ENCODE measurements around the gene ACBD6.
"Not testable (repeated sequence)": the region's sequence is repeated elsewhere in the genome, so short reads cannot be mapped to it uniquely, and the experiment has no call there.

ACBD6 gene

DNA sequence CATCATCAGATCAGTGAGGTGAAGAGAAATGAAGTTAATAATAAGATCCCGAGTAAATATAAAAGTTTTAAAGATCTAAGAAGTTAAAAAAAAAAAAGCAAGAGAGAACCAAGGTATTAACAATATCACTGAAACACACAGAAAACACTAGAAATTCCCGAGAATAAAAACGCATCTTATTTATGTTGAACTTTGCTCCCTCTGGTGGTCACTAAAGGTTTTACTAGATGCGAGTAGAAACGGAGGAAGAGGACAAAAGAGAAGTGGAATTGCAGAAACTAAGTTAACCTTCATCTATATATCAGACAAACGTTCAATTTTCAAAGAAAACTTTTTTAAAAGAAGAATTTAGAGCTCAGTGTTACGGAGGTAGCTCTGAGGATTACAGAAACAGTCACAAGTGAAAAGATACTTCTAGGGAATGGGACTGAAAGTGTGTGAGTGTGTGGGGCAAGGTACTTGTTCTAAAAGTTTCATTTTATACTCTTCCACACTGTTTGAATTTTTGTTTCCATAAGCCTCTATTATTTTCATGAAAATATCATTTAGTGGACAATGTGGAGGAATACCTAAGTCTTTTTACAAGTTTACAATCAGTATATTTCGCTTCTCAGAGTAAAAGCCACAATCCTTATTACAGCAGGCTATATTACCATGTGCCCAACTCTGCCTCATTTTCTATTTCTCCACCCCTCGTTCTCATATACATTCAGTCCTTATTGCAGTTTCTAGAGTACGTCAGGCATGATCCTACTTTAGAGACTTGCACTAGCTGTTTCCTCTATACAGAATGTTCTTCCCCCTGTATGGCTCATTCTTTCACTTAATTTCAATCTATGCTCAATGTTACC, 19.7 kb downstream of the ACBD6 start:
- peak; percentile 83 for FAIRE-seq
- no peak for DNase-seq (ENCODE audit: insufficient read length)
- TF ChIP-seq POLR2AphosphoS5 (IDR thresholded peaks at IDR 0.05; ENCODE audit: low read depth, low read length) (no peak), POLR2A (IDR thresholded peaks at IDR 0.05; ENCODE audit: low read depth, low read length) (no peak), TAF1 (IDR thresholded peaks at IDR 0.05; ENCODE audit: borderline replicate concordance, low read depth, low read length) (no peak)

DNA sequence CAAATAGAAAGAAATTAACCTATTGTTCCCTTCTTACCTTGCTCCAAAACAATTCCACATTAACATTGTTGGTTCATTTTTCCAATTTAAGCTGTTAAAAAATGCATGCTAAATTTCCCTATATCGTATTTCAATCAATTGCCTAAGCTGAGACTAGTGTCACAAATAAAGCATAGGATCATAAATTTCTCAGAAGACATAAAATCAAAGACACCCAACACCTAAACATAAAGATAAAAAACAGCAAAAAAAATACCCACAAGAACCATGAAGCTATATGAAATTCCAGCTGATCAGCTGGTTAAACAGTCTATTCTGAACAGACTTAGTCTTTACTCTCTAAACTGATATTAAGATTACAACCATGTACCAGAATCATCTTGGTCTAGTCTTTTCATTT, 32.3 kb downstream of the ACBD6 start:
- DNase-seq (ENCODE audit: insufficient read length) (no peak), FAIRE-seq (no peak)
- no peak for TF ChIP-seq TAF1 (IDR thresholded peaks at IDR 0.05; ENCODE audit: borderline replicate concordance, low read depth, low read length)
- no peak for TF ChIP-seq POLR2A (IDR thresholded peaks at IDR 0.05; ENCODE audit: low read depth, low read length)
- no peak for TF ChIP-seq POLR2AphosphoS5 (IDR thresholded peaks at IDR 0.05; ENCODE audit: low read depth, low read length)

DNA sequence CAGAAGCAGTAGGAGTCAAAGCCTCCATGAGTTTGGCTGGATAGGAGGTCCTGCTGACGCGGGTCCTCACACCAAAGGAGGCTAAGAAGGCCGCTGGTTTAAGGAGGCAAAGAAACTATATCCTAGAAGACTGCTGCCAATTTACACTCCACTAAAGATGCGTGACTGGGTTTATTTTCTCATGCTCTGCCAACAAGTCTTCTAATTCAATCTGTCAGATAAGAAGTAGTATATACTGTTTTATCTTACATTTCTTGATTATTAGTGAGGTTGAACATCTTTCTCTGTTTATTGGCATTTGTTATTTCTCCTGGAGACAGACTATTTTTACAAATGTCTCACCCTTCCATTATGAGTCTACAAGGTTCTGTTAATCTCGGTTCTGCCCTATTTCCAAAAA, 34.1 kb downstream of the ACBD6 start:
- DNase-seq (ENCODE audit: insufficient read length) = no peak
- TF ChIP-seq POLR2AphosphoS5 (IDR thresholded peaks at IDR 0.05; ENCODE audit: low read depth, low read length) (no peak), POLR2A (IDR thresholded peaks at IDR 0.05; ENCODE audit: low read depth, low read length) (no peak), TAF1 (IDR thresholded peaks at IDR 0.05; ENCODE audit: borderline replicate concordance, low read depth, low read length) (no peak)
- FAIRE-seq = no peak

DNA sequence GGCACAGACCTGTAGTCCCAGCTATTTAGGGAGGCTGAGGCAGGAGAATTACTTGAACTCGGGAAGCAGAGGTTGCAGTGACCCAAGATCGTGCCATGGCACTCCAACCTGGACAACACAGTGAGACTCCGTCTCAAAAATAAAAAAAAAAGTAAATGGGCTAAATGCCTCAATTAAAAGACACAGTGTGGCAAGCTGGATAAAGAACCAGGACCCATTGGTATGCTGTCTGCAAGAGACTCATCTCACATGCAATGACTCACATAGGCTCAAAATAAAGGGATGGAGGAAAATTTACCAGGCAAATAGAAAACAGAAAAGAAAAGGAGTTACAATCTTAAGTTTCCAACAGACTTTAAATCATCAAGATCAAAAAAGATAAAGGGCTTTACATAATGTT, 40.3 kb downstream of the ACBD6 start:
- TF ChIP-seq POLR2A (IDR thresholded peaks at IDR 0.05; ENCODE audit: low read depth, low read length) (no peak), TAF1 (IDR thresholded peaks at IDR 0.05; ENCODE audit: borderline replicate concordance, low read depth, low read length) (no peak), POLR2AphosphoS5 (IDR thresholded peaks at IDR 0.05; ENCODE audit: low read depth, low read length) (no peak)
- FAIRE-seq (no peak), DNase-seq (ENCODE audit: insufficient read length) (no peak)

DNA sequence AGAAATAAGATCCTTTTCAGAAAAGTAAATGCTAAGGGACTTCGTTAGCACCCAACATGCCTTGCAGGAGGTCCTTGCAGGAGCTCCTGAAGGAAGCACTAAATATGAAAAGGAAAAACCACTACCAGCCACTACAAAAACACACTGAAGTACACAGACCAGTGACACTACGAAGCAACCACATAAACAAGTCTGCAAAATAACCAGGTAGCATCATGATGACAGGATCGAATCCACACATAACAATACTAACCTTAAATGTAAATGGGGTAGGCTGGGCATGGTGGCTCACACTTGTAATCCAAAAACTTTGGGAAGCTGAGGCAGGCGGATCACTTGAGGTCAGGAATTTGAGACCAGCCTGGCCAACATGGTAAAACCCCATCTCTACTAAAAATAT, 40.7 kb downstream of the ACBD6 start:
- not testable (repeated sequence) for DNase-seq (ENCODE audit: insufficient read length)
- peak; percentile 21 for FAIRE-seq

DNA sequence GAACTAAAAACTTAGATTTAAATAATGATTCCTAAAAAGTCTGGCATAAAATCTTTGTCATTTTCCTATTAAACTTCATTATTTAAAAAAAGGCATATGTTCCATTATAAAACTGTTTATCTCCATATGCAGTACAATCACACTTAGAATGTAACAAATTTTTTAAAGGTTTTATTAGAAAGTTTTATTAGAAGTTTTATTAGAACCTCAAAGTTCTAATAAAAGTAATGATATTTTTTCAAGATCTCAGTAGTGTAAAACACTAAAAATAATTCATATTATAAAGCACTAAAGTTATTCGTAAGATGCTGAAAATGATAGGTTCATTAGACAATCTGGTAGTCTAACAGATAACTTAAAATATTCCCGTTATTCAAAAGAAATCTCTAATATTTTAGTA, 43.6 kb downstream of the ACBD6 start:
- no peak for FAIRE-seq
- DNase-seq (ENCODE audit: insufficient read length) = no peak
- TF ChIP-seq TAF1 (IDR thresholded peaks at IDR 0.05; ENCODE audit: borderline replicate concordance, low read depth, low read length) = no peak
- no peak for TF ChIP-seq POLR2AphosphoS5 (IDR thresholded peaks at IDR 0.05; ENCODE audit: low read depth, low read length)
- TF ChIP-seq POLR2A (IDR thresholded peaks at IDR 0.05; ENCODE audit: low read depth, low read length) = no peak

DNA sequence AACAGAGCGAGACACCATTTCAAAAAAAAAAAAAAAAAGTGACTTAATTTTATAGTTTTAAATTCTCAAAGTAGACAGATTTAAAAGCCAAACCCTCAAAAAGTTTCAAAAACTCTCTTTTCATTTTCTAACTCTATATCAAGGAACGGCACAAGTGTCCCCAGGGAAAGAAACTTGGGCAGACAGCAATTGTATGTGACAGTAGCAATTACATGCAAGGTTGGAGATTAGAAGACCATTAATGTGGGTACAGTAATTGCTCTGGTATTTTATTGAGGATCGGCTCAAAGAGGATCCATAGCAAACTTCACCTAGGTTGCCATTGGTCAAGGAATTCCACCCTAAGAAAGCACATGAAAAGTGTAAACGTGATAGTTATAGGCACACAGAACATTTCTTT, 46.2 kb downstream of the ACBD6 start:
- DNase-seq (ENCODE audit: insufficient read length) (no peak), FAIRE-seq (no peak)
- TF ChIP-seq POLR2AphosphoS5 (IDR thresholded peaks at IDR 0.05; ENCODE audit: low read depth, low read length) = no peak
- TF ChIP-seq TAF1 (IDR thresholded peaks at IDR 0.05; ENCODE audit: borderline replicate concordance, low read depth, low read length) = no peak
- no peak for TF ChIP-seq POLR2A (IDR thresholded peaks at IDR 0.05; ENCODE audit: low read depth, low read length)

DNA sequence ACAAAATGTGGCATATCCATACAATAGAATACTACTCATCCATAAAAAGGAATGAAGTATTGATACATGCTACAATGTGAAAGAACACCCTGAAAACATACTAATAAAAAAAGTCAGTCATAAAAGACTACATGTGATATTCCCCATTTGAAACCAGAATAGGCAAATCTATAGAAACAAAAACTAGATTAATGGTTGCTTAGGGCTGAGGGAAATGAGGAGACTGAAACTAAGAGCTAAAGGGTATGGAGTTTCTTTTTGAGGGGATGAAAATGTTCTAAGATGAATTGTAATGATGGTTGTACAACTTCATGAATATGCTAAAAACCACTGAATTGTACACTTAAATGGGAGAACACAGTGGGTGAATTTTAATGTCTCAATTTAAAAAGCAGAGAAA, 50.9 kb downstream of the ACBD6 start:
- TF ChIP-seq TAF1 (IDR thresholded peaks at IDR 0.05; ENCODE audit: borderline replicate concordance, low read depth, low read length) = no peak
- no peak for TF ChIP-seq POLR2AphosphoS5 (IDR thresholded peaks at IDR 0.05; ENCODE audit: low read depth, low read length)
- no peak for TF ChIP-seq POLR2A (IDR thresholded peaks at IDR 0.05; ENCODE audit: low read depth, low read length)
- no peak for FAIRE-seq
- DNase-seq (ENCODE audit: insufficient read length) = no peak

DNA sequence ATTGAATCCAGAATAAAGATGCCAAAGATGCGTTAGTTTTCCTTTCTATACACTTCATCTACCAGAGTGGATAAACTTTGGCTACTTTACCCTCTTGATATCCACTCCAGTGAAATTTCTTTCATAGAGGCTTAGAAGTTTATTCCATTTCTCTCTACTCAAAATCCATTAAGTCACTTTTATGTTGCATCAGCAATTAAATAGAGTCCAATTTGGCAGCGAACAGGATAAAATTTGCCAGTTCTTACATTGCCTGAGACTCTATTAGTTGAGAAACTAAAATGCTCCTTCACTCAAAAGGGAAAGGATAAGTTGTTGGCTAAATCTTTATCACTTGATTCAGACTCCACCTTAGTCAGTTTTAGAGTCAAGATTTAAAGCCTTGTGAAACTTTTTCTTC, 57.9 kb downstream of the ACBD6 start:
- FAIRE-seq = no peak
- no peak for TF ChIP-seq POLR2A (IDR thresholded peaks at IDR 0.05; ENCODE audit: low read depth, low read length)
- TF ChIP-seq TAF1 (IDR thresholded peaks at IDR 0.05; ENCODE audit: borderline replicate concordance, low read depth, low read length) = no peak
- no peak for TF ChIP-seq POLR2AphosphoS5 (IDR thresholded peaks at IDR 0.05; ENCODE audit: low read depth, low read length)
- no peak for DNase-seq (ENCODE audit: insufficient read length)

DNA sequence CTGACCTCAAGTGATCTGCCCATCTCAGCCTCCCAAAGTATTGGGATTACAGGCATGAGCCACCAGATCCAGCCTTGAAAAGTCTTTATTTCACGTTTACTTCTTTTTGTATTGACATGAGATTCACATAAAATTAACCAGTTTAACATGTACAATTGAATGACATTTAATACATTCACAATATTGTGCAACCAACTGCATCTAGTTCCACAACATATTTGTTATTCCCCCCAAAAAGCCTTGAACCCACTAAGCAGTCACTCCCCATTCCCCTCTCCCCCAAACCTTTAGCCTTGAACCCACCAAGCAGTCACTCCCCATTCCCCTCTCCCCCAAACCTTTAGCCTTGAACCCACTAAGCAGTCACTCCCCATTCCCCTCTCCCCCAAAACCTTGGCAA, 62.0 kb downstream of the ACBD6 start:
- no peak for TF ChIP-seq POLR2AphosphoS5 (IDR thresholded peaks at IDR 0.05; ENCODE audit: low read depth, low read length)
- no peak for TF ChIP-seq POLR2A (IDR thresholded peaks at IDR 0.05; ENCODE audit: low read depth, low read length)
- TF ChIP-seq TAF1 (IDR thresholded peaks at IDR 0.05; ENCODE audit: borderline replicate concordance, low read depth, low read length) = no peak
- DNase-seq (ENCODE audit: insufficient read length) (no peak), FAIRE-seq (no peak)

DNA sequence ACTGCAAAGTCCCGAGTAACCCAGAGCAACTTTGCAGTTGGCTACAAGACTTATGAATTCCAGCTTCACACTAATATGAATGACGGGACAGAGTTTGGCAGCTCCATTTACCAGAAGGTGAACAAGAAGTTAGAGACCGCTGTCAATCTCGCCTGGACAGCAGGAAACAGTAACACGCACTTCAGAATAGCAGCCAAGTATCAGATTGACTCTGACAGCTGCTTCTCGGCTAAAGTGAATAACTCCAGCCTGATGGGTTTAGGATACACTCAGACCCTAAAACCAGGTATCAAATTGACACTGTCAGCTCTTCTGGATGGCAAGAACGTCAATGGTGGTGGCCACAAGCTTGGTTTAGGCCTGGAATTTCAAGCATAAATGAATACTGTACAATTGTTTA, 66.8 kb downstream of the ACBD6 start:
- no peak for DNase-seq (ENCODE audit: insufficient read length)
- TF ChIP-seq POLR2A (IDR thresholded peaks at IDR 0.05; ENCODE audit: low read depth, low read length) = no peak
- no peak for TF ChIP-seq POLR2AphosphoS5 (IDR thresholded peaks at IDR 0.05; ENCODE audit: low read depth, low read length)
- TF ChIP-seq TAF1 (IDR thresholded peaks at IDR 0.05; ENCODE audit: borderline replicate concordance, low read depth, low read length) = no peak
- FAIRE-seq = no peak

DNA sequence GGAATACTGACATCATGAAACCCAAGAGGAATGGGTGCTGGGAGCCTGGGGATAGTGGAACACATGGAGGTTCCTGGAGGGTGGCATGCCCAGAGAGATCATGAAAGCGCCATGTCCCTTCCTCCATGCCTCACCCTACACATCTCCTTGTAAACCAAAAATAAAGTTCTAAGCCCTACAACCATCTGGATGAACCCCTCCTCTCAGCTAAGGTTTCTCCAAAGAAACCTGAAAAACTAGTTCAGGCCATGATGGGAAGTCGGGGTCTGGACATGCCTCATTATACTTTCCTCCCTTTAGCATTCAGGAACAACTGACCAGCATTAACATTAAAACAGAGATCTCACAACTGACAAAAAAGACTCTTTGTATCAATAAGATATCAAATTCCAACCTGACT, 68.5 kb downstream of the ACBD6 start:
- TF ChIP-seq POLR2AphosphoS5 (IDR thresholded peaks at IDR 0.05; ENCODE audit: low read depth, low read length) (no peak), TAF1 (IDR thresholded peaks at IDR 0.05; ENCODE audit: borderline replicate concordance, low read depth, low read length) (no peak), POLR2A (IDR thresholded peaks at IDR 0.05; ENCODE audit: low read depth, low read length) (no peak)
- no peak for DNase-seq (ENCODE audit: insufficient read length)
- no peak for FAIRE-seq

Data from GM12892 (cell line).